Neutrophil (primary cell): ENCODE results near the gene SCCPDH.

ENCODE experiments used
- H3K27ac ChIP-seq: fragments of 200-600 bp; sonication (generic); 2 replicates; pipeline ENCODE4 v1.5.1; 2016; ENCODE audit warnings: mild to moderate bottlenecking, moderate library complexity
- H3K27me3 ChIP-seq: fragments of 200-600 bp; sonication (generic); 2 replicates; pipeline ENCODE4 v1.6.0; 2016; ENCODE audit warnings: mild to moderate bottlenecking
- H3K36me3 ChIP-seq: fragments of 200-600 bp; sonication (generic); 2 replicates; pipeline ENCODE4 v1.5.1; 2017
- H3K4me1 ChIP-seq, 2 experiments: fragments of 200-600 bp in 1 of 2; sonication (generic) in 1 of 2; 1 replicate in 1 of 2; 2 replicates in 1 of 2; pipeline versions ENCODE4 v1.5.1 to v1.6.1; 2013 to 2016; ENCODE audit warnings: low read depth in 1 of 2, low read length in 1 of 2, mild to moderate bottlenecking in 1 of 2, moderate library complexity in 1 of 2; ENCODE audit not compliant: control insufficient read depth in 1 of 2, insufficient read depth in 1 of 2
- H3K4me3 ChIP-seq, 2 experiments: fragments of 200-600 bp in 1 of 2; sonication (generic) in 1 of 2; 1 replicate in 1 of 2; 2 replicates in 1 of 2; pipeline ENCODE4 v1.5.1; 2013 to 2016; ENCODE audit warnings: low read depth in 1 of 2, low read length in 1 of 2, mild to moderate bottlenecking in 1 of 2, moderate library complexity in 1 of 2
- H3K9me3 ChIP-seq: fragments of 200-600 bp; sonication (generic); 2 replicates; pipeline ENCODE4 v1.5.1; 2016
- CTCF ChIP-seq: fragments of 200-600 bp; sonication (generic); IDR thresholded peaks from 2 replicates; pipeline ENCODE4 v1.5.1; 2016; ENCODE audit warnings: antibody characterized with exemption

SCCPDH gene

DNA sequence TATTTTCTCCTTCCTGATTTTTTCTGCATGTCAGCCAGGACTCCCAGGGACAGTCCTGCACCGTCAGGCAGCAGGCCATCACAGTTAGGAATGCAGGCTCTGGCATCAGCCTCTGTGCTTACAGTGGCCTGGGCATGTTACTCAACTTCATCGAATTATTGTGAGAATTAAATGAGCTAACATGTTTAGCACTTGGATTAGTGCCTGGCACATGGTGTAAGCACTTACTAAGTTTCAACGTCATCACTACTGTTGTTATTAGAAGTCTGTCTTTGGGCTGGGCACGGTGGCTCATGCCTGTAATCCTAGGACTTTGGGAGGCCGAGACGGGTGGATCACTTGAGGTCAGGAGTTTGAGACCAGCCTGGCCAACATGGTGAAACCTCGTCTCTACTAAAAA, 45.1 kb downstream of the SCCPDH start:
- TF ChIP-seq CTCF: no peak
- H3K27me3 ChIP-seq: no peaks in the 10 kb centered on the region
- H3K27ac ChIP-seq: no peak overlapping the region
- peaks cover 74% of the 10 kb centered on the region for H3K36me3 ChIP-seq
- H3K9me3 ChIP-seq: no peaks in the 10 kb centered on the region
- no peaks in the 10 kb centered on the region for H3K4me1 ChIP-seq
- no peak overlapping the region for H3K4me3 ChIP-seq

DNA sequence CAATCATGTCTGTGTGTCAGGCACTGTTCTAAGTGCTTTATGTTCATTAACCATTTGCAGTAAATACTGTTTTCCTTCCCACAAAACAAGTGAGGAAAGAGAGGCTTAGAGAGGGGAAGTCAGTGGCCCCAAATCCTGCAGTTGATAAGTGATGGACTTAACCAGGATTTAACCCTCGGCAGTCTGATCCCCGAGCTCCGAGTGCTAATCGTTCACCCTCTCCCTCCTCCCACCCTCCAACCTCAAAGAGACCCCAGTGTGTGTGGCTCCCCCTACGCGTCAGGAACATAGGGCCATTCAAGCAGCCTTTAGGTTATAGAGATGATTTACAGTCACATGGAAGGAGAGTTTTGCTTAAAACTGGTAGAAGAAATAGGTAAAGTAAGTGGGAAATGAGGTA, 47.2 kb downstream of the SCCPDH start:
- Histone ChIP-seq H3K27me3 (no peaks in the 10 kb centered on the region), H3K27ac (no peak overlapping the region), H3K4me3 (no peak overlapping the region), H3K36me3 (peaks cover 70% of the 10 kb centered on the region), H3K4me1 (no peaks in the 10 kb centered on the region), H3K9me3 (no peaks in the 10 kb centered on the region)
- TF ChIP-seq CTCF: no peak

- Histone ChIP-seq H3K27me3 (no peaks in the 10 kb centered on the region), H3K4me1 (no peaks in the 10 kb centered on the region), H3K4me3 (no peak overlapping the region), H3K27ac (no peak overlapping the region), H3K9me3 (no peaks in the 10 kb centered on the region), H3K36me3 (peaks cover 70% of the 10 kb centered on the region)
- no peak for TF ChIP-seq CTCF
Observed at GRCh38 chr1:246772686-246773085, 48.5 kb downstream of the SCCPDH start.

DNA sequence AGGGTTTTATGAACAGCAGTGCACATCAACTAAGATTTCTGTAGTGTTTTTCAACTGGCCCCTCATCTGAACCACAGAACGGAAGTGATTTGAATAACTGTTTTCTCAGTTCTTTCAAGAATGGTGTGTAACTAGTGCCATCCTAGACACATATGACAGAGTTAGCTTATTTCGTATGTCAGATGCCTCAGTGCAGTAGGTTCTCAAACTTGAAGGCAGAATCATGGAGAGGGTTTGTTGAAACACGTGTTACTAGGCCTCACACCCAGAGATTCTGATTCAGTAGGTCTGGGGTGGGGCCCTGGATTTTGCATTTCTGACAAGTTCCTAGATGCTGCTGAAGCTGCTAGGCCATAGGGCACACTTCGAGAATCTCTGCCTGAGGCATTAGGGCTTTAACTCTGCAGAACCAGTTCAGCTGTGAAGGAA, 49.0 kb downstream of the SCCPDH start:
- H3K9me3 ChIP-seq: no peaks in the 10 kb centered on the region
- peaks cover 68% of the 10 kb centered on the region for H3K36me3 ChIP-seq

GRCh38 chr1:246775531-246776385, 51.5 kb downstream of the SCCPDH start:
- TF ChIP-seq CTCF: no peak
- Histone ChIP-seq H3K36me3 (peaks cover 64% of the 10 kb centered on the region), H3K27me3 (no peaks in the 10 kb centered on the region), H3K4me1 (no peaks in the 10 kb centered on the region), H3K4me3 (no peak overlapping the region), H3K27ac (no peak overlapping the region), H3K9me3 (no peaks in the 10 kb centered on the region)

More for the DNA sequence above, 49.0 kb downstream of the SCCPDH start:
- Histone ChIP-seq H3K4me3 (no peak overlapping the region), H3K27ac (no peak overlapping the region), H3K27me3 (no peaks in the 10 kb centered on the region), H3K4me1 (no peaks in the 10 kb centered on the region)
- TF ChIP-seq CTCF: no peak
